ENCODE measurements around the gene KCNH5. TPM values are rescaled to one million over a fixed set of nuclear protein-coding genes. Genes with fewer than 3 reads are reported as not detected.

Gene KCNH5
- total RNA-seq, 1 experiment from 2014 or later, result not detected

DNA sequence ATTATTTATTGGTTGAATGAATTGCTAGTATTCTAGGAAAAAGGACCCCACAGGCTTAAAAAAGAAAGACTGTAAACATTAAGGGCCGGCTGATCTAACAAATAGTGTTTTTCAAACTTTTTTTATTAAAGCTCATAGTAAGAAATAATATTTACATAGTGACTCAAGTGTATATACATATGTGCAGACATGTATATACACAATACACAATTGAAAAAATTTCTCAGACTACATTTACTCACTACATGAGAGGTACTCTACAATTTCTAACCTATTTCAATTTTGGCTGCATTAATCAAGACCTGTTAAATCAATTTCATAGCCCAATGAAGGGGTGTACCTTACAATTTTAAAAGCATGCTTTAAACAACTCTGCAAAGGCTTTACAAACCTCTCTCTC is 17.5 kb downstream of the KCNH5 start:
- no peak for DNase-seq
- Histone ChIP-seq H3K9me3 (no peaks in the 10 kb centered on the region), H3K4me3 (no peak overlapping the region), H3K36me3 (no peaks in the 10 kb centered on the region), H3K27me3 (no peaks in the 10 kb centered on the region)

DNA sequence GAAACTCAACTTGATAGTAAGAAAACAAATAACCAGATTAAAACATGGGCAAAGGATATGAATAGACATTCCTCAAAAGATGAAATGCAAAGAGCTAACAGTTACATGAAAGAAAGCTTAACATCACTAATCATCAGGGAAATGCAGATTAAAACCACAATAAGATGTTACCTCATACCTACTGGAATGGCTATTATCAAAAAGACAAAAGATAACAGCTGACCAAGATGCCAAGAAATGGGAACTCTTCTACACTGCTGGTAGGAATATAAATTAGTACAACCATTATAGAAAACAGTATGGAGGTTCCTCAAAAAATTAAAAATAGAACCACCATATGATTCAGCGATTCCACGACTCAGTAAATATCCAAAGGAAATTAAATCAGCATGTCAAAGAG is 18.8 kb downstream of the KCNH5 start:
- no peak for DNase-seq
- no peak overlapping the region for H3K4me3 ChIP-seq
- no peaks in the 10 kb centered on the region for H3K9me3 ChIP-seq
- no peaks in the 10 kb centered on the region for H3K36me3 ChIP-seq
- no peaks in the 10 kb centered on the region for H3K27me3 ChIP-seq

DNA sequence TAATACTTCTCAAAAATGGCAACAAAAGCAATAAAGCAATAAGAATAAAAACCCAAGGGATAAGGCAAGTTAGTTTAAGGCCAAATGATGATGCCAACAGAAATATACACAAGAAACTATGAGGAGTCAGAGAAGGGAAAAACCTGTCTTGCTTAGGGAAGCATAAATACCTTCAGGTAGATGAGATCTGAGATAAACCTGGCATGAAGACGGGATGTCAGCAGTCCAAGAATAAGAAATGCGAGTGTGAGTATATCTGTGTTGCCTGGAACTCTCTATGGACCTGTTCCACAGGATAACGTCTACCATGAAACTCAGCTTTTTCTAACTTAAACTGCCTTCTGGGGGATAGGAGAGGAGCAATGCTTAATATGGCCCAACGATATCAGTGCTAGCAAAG is 30.6 kb downstream of the KCNH5 start:
- Histone ChIP-seq H3K9me3 (no peaks in the 10 kb centered on the region), H3K27me3 (no peaks in the 10 kb centered on the region), H3K36me3 (no peaks in the 10 kb centered on the region), H3K4me3 (no peak overlapping the region)
- no peak for DNase-seq

DNA sequence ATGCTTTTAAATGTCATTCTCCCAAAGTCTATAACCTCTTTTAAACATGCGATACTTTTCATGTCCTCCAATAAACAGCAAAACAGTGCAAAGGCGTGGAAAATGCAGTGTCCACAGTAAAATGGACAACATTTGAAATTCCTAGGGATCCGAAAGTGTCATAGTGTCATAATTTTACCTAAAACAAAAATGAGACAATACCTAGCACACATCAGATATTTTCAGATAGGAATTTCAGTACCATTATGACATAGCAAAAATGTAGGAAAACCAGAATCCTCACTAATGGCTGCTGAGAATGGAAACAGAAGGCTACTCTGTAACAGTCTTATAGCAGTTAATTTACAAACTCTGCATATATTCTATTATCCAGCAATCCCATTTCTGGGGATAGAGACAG is 33.1 kb downstream of the KCNH5 start:
- DNase-seq, result no peak
- Histone ChIP-seq H3K36me3 (no peaks in the 10 kb centered on the region), H3K4me3 (no peak overlapping the region), H3K27me3 (no peaks in the 10 kb centered on the region), H3K9me3 (no peaks in the 10 kb centered on the region)

DNA sequence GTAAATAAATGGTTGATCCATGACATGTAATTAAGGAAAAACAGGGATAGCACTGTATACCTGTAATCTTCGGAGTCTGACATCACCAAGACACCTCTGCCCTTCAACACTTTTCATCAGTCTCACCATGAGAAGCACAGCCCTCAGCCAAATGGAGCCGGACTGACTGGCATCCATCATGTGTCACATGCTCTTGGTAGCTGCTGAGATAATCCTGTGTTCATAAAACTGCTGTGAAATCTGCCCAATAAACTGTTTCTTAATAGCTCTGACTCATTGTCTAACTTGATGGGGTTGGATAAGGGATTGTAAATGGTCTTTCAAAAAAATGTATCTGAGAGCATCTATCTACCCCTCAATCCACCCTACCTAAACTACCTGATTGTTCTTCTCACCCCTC is 33.6 kb downstream of the KCNH5 start:
- H3K9me3 ChIP-seq, result no peaks in the 10 kb centered on the region
- peak; percentile 7 for DNase-seq
- H3K36me3 ChIP-seq, result no peaks in the 10 kb centered on the region
- H3K27me3 ChIP-seq, result no peaks in the 10 kb centered on the region
- H3K4me3 ChIP-seq, result no peak overlapping the region

DNA sequence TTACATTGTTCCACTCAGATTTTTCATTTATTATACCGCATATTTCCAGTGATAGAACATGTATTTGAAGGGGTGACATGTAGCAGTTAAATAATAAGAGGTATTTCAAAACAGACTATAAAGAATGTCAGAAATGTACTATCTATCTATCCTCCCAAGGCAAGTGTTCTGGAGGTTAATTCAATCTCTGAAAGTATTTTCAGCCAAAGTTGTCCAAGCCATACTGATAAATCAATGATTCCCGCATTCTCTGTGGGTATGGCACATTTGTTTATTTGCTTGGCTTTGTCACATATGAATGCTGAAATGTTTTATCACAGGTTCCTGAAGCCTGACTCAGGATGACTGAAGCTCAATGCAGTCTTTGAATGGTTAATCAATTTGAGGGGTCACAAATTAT is 35.8 kb downstream of the KCNH5 start:
- no peaks in the 10 kb centered on the region for H3K9me3 ChIP-seq
- no peaks in the 10 kb centered on the region for H3K27me3 ChIP-seq
- no peak overlapping the region for H3K4me3 ChIP-seq
- H3K36me3 ChIP-seq, result no peaks in the 10 kb centered on the region
- no peak for DNase-seq

DNA sequence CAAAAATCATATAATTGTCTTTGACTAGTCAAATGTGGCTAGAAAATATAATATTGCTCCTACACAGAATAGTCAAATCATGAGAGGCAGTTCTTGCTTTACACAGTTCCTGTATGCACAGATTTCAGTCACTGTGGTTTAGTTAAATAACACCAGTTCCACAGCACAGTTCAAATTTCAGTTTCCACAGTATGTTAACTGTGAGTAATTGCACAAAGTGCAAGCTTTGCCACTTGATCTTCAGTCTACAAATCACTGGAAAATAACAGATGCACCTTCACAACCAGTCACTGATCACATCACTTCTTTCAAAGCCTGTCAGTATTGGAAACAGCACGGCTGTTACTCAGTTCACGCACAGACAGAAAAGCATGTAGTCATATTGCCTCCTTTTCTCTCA is 38.7 kb downstream of the KCNH5 start:
- H3K36me3 ChIP-seq, result no peaks in the 10 kb centered on the region
- no peak overlapping the region for H3K4me3 ChIP-seq
- no peaks in the 10 kb centered on the region for H3K9me3 ChIP-seq
- DNase-seq, result no peak
- no peaks in the 10 kb centered on the region for H3K27me3 ChIP-seq

DNA sequence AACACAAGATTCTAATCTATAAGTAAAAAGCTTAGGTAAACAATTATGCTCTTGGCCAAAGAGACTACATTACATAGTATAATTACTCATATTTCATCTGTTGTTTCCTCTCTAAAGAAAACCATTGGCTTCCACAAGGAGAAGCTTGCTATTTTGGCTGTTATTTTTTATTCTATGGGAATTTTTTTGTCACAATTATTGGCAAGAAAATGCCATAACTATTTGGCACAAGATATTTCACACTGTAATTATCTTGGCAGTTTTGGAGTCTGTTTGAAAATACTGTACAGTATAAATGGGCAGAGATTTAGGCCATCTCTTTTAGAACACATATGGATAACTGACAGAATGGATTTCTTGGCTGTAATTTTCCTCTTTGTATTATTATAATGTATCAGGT is 51.2 kb downstream of the KCNH5 start:
- Histone ChIP-seq H3K9me3 (no peaks in the 10 kb centered on the region), H3K4me3 (no peak overlapping the region), H3K36me3 (no peaks in the 10 kb centered on the region), H3K27me3 (no peaks in the 10 kb centered on the region)
- no peak for DNase-seq

DNA sequence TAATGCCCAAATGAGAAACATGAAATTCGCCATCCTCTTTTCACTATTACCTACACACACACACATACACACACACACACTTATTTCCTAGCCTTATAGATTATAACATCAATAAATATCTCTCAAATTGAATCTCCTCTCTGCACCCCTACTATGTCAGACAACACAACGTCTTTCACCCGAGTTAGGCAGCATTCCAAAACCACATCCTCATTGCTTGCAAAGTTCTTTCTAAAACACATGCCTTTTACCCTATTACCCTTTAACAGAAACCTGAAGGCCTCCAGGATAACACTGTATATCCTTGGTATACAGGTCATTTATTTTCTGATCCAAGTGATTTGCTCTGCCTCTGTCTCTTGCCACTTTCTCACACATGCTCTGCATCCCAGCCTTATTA is 56.3 kb downstream of the KCNH5 start:
- no peaks in the 10 kb centered on the region for H3K27me3 ChIP-seq
- no peaks in the 10 kb centered on the region for H3K36me3 ChIP-seq
- no peaks in the 10 kb centered on the region for H3K9me3 ChIP-seq
- DNase-seq, result peak; percentile 1
- no peak overlapping the region for H3K4me3 ChIP-seq

DNA sequence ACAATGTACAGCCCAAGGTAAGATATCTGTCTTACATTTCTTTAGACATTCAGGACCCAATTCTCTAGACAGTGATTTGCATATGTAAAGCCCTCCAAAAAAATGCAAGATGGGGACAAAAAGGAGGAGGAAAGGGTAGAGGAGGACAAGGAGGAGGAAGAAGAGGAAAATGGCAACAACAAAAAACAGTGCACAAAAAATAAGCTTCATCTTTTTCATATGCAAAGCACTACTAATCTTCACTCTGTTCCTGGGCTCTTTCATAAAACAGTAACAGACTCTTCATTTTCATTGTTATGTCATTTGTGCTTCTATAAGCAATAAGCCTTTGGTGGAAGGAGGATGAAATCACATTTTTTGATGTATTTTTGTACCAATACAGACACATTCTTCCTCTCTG is 61.4 kb downstream of the KCNH5 start:
- no peaks in the 10 kb centered on the region for H3K36me3 ChIP-seq
- H3K9me3 ChIP-seq, result no peaks in the 10 kb centered on the region
- no peak for DNase-seq
- no peaks in the 10 kb centered on the region for H3K27me3 ChIP-seq
- H3K4me3 ChIP-seq, result no peak overlapping the region

DNA sequence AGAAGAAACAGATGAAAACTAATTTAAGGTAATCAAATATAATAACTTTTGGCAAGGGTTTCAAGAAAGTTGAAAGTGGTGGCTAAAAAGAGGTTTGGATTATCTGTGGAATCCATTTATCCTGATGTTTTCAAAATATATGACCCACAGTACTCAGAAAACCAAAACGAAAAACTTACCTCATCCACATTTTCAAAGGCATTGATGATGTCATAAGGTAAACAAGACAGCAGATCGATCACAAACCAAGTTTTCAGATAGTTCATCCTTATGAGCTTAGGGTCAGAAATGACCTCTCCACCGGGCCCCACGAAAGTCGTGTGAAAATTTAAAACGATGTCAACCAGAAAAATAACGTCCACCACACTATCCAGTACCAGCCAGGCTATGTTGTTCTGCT is 64.6 kb downstream of the KCNH5 start:
- Histone ChIP-seq H3K36me3 (no peaks in the 10 kb centered on the region), H3K27me3 (no peaks in the 10 kb centered on the region), H3K4me3 (no peak overlapping the region), H3K9me3 (no peaks in the 10 kb centered on the region)
- no peak for DNase-seq

DNA sequence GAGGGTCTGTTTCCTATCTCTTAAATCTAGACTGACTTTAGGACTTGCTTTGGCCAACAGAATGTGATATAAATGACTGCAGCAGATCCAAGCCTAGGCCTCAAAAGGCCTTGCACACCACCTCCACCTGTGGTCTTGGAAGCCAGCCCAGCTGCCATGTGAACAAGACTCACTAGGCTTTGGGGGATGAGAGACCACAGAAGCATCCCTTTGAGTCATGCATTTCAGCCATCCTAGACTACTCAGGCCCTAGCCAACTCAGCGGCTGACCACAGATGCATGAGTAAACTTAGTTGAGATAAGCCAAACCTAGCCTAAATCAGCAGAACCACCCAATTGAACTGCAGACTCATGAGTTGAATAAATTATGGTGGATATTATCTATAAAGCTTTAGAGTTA is 87.7 kb downstream of the KCNH5 start:
- no peak overlapping the region for H3K4me3 ChIP-seq
- peak; percentile 82 for DNase-seq
- H3K9me3 ChIP-seq, result 0 out of 2 replicates have a peak, but pooled peaks cover 2% of the 10 kb centered on the region
- H3K27me3 ChIP-seq, result no peaks in the 10 kb centered on the region
- H3K36me3 ChIP-seq, result no peaks in the 10 kb centered on the region

DNA sequence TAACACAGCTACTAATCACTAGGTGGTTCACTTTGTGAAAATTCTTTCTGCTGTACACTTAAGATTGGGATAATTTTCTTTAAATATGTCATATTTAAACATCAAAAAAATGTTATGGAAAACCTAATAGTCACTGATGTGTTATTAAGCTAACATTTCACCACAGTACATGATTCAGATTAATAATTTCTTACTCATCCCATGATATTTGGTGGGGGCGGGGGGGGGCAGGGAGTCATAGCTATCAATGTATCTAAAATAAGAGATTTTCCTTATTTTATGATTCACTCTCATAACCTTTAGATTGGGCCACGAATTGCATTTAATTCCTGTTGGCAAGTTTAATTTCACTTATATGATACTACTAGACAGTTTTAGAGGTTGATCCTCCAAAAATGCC is 88.8 kb downstream of the KCNH5 start:
- H3K27me3 ChIP-seq, result no peaks in the 10 kb centered on the region
- H3K36me3 ChIP-seq, result no peaks in the 10 kb centered on the region
- 0 out of 2 replicates have a peak, but pooled peaks cover 2% of the 10 kb centered on the region for H3K9me3 ChIP-seq
- H3K4me3 ChIP-seq, result no peak overlapping the region
- no peak for DNase-seq

DNA sequence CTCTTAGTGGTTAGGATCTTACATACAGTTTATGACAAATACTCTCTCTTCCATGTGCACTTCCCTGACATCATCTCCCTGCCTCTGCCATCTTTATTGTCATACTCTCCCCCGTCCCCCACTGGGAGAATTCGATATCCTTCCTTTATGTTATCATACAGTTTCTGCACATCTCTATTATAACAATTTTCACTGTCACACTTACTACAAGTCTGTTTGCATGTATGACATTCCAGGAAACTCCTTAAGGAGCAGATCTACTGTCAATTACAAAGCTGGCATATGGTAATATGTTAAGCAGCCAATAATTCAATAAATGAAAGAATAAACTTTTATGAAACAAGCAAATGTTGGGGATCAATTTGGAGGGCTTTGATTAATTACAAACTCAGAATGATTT is 91.1 kb downstream of the KCNH5 start:
- Histone ChIP-seq H3K4me3 (no peak overlapping the region), H3K36me3 (no peaks in the 10 kb centered on the region), H3K9me3 (0 out of 2 replicates have a peak, but pooled peaks cover 2% of the 10 kb centered on the region), H3K27me3 (no peaks in the 10 kb centered on the region)
- DNase-seq, result no peak

DNA sequence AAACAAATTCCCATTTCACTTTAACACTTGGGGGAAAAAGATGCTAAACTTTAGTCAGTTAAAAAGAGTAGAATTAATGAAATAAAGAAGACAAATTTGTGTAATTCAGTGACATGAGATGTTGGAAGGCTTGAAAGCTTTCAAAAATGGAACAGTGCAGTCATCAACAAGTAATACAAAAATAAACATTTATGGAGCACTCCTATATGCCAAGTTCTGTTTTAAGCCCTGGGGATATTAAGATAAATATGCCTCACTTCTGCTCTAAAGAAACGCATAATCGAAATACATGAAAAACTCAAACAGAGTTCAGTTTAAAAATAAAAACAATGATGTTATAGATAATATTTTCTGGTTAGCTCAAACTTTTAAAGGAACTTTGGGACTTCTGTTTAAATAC is 93.0 kb downstream of the KCNH5 start:
- Histone ChIP-seq H3K9me3 (no peaks in the 10 kb centered on the region), H3K36me3 (no peaks in the 10 kb centered on the region), H3K4me3 (no peak overlapping the region), H3K27me3 (no peaks in the 10 kb centered on the region)
- DNase-seq, result no peak

DNA sequence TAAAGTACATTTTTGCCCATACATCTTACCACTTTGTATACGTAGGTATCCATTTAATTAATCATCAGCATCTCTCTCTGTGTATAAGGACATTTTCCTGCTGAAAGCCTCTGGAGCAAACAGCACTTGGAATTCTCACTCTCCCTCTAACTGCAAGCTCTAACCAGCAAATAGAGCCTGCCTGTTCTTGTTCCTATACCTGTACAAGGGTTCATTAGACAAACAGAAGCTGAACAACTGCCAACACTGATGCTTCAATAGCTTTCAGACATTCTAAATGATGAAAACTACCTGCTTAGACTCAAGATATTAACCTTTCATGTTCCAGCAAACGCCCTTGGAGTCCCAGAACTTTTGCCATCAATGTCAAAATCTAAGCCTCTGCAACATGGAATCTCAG is 98.0 kb downstream of the KCNH5 start:
- no peaks in the 10 kb centered on the region for H3K27me3 ChIP-seq
- H3K9me3 ChIP-seq, result no peaks in the 10 kb centered on the region
- DNase-seq, result no peak
- H3K4me3 ChIP-seq, result no peak overlapping the region
- no peaks in the 10 kb centered on the region for H3K36me3 ChIP-seq

DNA sequence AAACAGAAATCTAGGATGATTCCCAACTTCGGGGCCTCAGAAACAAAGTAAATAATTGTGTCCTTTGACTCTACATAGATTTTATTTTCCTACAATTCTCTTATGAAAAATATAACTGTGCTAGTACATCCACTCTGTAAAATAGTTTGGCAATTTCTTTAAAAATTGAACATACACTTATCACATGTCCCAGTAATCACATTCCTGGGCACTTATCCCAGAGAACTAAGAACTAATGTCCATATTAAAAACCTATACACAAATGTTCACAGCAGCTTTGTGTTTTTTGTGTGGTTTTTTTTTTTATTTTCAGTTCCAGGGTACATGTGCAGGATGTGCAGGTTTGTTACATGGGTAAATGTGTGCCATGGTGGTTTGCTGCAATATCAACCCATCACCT is 99.0 kb downstream of the KCNH5 start:
- Histone ChIP-seq H3K36me3 (no peaks in the 10 kb centered on the region), H3K4me3 (no peak overlapping the region), H3K9me3 (no peaks in the 10 kb centered on the region), H3K27me3 (no peaks in the 10 kb centered on the region)
- DNase-seq, result no peak

DNA sequence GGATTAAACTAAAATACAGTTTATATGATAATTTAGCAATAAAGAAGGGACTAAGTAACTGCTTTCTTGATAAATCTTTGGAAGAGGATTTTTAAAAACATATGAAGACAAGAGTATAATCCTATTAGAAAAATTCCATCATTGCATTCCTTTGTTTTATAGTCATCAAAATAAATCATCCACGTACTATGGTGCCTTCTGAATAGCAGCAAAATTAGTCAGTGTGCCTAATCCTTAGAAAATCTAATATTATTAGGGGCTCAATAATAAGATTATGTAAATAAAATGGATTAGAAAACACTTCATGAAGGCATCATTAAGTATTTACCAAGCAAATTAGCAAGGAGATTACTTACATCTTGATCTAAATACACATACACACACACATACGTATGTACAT is 102.1 kb downstream of the KCNH5 start:
- Histone ChIP-seq H3K27me3 (no peaks in the 10 kb centered on the region), H3K9me3 (no peaks in the 10 kb centered on the region), H3K36me3 (no peaks in the 10 kb centered on the region), H3K4me3 (no peak overlapping the region)
- DNase-seq, result no peak

DNA sequence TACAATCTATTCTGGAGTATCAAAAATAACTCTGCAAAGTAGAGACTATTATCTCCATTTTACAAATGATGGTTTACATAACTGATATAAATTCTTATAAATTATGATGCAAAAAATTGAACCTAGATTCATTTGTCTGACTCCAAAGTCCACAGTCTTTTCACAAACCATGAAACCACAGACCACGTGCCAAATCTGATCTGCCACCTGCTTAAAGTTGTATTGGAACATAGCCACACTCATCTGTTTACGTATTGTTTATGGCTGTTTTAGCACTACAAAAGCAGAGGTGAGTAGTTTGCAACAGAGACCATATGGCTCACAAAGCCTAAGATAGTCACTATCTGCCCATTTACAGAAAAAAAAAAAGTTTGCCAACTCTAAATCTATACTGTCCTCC is 105.3 kb downstream of the KCNH5 start:
- no peak for DNase-seq
- Histone ChIP-seq H3K36me3 (no peaks in the 10 kb centered on the region), H3K27me3 (no peaks in the 10 kb centered on the region), H3K4me3 (no peak overlapping the region), H3K9me3 (no peaks in the 10 kb centered on the region)

Data from MG63 (cell line).